PC-3 (cell line): ENCODE data around the gene ZNF396.

ENCODE experiments used
- CTCF ChIP-seq: fragments of 300-600 bp; sonication (generic); conservative IDR thresholded peaks from 2 replicates; pipeline ENCODE4 v1.5.1; 2017; ENCODE audit warnings: antibody characterized with exemption, low read depth, mild to moderate bottlenecking, low read length
- EZH2 ChIP-seq: fragments of 300-600 bp; sonication (generic); IDR thresholded peaks from one replicate; pipeline ENCODE4 v1.6.1; 2017; ENCODE audit warnings: antibody characterized with exemption, mild to moderate bottlenecking, low read length; ENCODE audit not compliant: unreplicated experiment
- EZH2phosphoT487 ChIP-seq: fragments of 300-600 bp; sonication (generic); IDR thresholded peaks from 2 replicates; pipeline ENCODE4 v1.6.1; 2018; ENCODE audit warnings: mild to moderate bottlenecking, antibody characterized with exemption, low read length, borderline replicate concordance

- TF ChIP-seq EZH2phosphoT487 = no peak
- TF ChIP-seq EZH2 = no peak
- TF ChIP-seq CTCF = no peak
Observed at GRCh38 chr18:35368595-35368994, 8.5 kb downstream of the ZNF396 start.
